IPS-15b (cell line): ENCODE measurements around the gene NUFIP2.

ENCODE experiments used
- H3K27me3 ChIP-seq: one replicate; pipeline ENCODE4 v1.6.1; 2013; ENCODE audit warnings: low read length; ENCODE audit not compliant: control insufficient read depth, insufficient read depth
- H3K36me3 ChIP-seq: one replicate; pipeline ENCODE4 v1.6.1; 2013; ENCODE audit warnings: low read length; ENCODE audit not compliant: control insufficient read depth, insufficient read depth
- H3K4me1 ChIP-seq: one replicate; pipeline ENCODE4 v1.6.1; 2013; ENCODE audit warnings: mild to moderate bottlenecking, low read length; ENCODE audit not compliant: control insufficient read depth, insufficient read depth
- H3K4me3 ChIP-seq: one replicate; pipeline ENCODE4 v1.5.1; 2013; ENCODE audit warnings: low read depth, low read length
- H3K9ac ChIP-seq: one replicate; pipeline ENCODE4 v1.6.1; 2013; ENCODE audit warnings: low read depth, mild to moderate bottlenecking, low read length
- H3K9me3 ChIP-seq: one replicate; pipeline ENCODE4 v1.6.1; 2013; ENCODE audit warnings: mild to moderate bottlenecking, low read length; ENCODE audit not compliant: control insufficient read depth, insufficient read depth

NUFIP2 gene

DNA sequence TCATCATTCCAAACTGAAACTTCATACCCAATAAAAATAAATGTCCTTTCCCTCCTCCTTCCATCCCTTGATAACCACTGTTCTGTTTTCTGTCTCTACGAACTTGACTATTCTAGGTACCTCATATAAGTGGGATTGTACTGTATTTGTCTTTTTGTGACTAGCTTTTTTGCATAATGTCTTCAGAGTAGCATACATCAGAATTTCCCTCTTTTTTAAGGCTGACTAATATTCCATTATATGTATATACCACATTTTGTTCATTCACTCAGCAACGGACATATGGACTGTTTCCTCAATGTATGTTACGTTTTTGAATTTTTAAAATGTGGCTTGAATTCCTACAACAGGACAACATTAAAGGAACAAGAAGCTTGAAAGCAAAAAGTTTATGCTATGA is 1.5 kb upstream of the NUFIP2 start:
- H3K36me3 ChIP-seq: no peaks in the 10 kb centered on the region
- H3K9me3 ChIP-seq: no peaks in the 10 kb centered on the region
- no peaks in the 10 kb centered on the region for H3K4me1 ChIP-seq
- no peaks in the 10 kb centered on the region for H3K27me3 ChIP-seq
- no peak overlapping the region for H3K9ac ChIP-seq
- H3K4me3 ChIP-seq: no peak overlapping the region

DNA sequence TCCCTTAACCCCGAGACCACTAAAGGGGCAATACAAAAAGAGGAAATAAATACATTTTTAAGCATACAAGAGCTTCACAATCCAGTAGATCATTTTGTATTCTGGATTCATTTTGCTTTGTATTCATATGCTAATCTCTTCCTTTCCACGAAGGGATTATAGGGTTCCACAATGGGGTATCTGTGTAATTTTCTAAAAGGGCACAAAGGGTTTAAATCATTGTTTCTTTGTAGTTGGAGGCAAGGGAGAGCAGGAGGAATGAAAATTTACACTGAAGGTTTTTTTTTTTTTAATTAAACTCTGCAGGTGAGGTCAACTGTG is 592 bp upstream of the NUFIP2 start:
- Histone ChIP-seq H3K4me3 (peak overlapping the region; percentile 69), H3K27me3 (no peaks in the 10 kb centered on the region), H3K36me3 (no peaks in the 10 kb centered on the region), H3K4me1 (no peaks in the 10 kb centered on the region), H3K9me3 (no peaks in the 10 kb centered on the region), H3K9ac (peak overlapping the region; percentile 77)

DNA sequence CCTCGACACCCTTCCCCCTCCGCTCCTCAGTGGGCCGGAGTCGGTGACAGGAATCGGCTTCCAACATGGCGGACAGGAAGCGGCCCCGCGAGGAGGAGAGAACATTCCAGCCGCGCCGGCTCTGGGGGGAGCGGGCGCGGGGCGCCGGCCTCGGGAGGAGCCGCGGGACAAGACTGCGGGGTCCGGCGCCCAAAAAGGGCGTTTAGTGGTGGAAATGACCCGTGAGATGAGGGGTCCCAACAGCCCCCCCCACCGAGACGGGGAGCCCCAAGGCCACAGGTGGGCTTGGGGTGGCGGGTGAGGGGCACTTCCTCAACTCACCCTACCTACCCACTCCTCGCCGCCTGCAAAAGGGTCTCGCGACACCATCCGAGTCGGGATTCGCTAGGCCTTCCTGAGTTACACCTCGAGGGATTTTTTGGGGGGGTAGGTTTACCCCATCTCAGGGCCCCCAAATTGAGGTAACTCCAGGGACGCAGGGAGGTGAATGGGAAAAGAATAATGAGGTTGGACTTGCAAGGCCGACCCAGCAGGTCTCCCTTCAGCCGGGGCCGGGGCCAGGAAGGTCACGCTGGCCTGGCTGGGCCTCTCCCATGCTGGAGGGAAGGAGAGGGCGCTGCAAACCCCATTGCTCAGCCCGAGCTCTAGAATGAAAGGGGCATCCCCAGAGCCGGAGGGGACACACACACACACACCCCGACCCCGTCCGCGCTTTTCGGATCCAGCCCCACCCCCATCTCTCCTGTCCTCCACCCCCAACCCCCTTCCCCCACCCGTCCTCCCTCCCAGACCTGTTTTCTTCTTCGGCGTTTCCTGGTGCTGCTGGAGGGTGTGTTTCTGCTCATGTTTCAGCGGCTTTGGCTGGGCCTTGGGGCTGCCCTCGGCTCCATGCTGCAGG is 707 bp downstream of the NUFIP2 start:
- no peaks in the 10 kb centered on the region for H3K4me1 ChIP-seq
- H3K9me3 ChIP-seq: no peaks in the 10 kb centered on the region
- H3K27me3 ChIP-seq: no peaks in the 10 kb centered on the region
- H3K36me3 ChIP-seq: no peaks in the 10 kb centered on the region
- peak overlapping the region; percentile 99 for H3K4me3 ChIP-seq
- H3K9ac ChIP-seq: peak overlapping the region; percentile 99

DNA sequence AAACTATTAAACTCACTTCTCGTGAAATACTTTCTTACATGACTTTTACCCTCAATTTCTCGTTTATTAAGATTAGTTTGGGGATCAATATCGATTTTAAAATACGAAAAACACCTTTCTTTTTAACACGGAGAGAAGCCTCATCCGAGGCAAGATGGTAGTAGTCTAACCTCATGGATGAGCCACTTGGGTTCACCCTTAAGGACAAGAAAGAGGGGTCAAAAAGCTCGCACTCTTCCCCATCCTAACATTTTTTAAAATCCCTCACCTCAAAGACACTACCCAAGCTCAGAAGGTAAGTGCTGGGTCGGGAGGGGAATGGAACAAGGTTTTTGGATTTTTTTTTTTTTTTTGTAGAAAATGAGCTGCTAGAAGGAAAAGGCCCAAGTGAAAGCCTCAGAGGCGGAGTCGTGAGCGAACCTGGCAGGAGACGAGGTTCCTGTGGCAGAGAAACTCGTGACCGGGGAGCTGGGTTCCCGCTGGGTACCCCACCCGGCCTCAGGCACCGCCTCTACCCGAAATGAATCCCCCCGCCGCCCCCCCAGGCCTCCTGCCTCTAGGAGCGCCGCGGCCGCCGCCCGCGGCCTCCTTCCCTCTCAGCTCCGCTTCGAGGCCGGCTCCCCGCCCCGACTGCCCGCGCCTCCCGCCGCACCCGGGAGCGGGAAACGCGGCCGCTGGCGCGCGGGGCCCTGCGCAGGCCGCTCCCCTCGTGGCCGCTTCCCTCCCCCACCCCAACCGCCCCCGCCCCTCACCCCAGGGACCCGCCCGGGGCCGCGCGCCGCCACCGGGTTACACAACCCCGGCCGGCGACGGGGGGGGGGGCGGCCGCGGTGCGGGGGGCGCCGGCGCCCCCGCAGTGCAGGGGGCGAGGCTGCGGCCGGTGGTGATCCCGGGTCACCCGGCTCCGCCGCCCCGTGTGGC is 1.6 kb downstream of the NUFIP2 start:
- Histone ChIP-seq H3K27me3 (no peaks in the 10 kb centered on the region), H3K9ac (peak overlapping the region; percentile 99), H3K36me3 (peaks cover 4% of the 10 kb centered on the region), H3K4me1 (no peaks in the 10 kb centered on the region), H3K4me3 (peak overlapping the region; percentile 99), H3K9me3 (no peaks in the 10 kb centered on the region)

DNA sequence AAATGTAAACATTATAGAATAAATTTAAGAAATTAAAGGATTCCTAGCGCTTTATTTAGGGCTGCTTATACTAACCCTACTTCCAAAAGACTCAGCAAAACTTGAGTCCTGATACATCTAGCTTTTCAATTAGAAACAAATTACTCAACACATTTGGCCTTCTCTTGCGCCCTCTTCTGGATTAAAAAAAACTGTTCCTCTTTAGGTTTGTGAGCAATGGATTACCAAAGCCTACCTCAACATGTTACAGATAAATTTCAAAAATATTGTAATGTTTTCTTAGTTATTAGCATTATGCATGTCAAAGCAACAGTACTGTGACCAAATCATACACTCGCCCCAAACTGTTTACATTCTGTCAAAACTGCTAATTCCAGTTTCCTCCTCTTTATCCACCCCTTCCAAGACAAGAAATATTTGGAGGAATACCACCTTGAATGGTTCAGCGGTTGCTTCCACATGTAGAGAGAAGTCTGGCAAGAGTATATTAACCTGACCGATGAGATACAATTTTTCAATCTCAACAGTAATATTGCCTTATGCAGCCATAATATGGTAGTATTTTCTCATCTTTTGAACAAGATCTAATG is 2.7 kb downstream of the NUFIP2 start:
- Histone ChIP-seq H3K9ac (peak overlapping the region; percentile 85), H3K36me3 (peaks cover 15% of the 10 kb centered on the region), H3K4me1 (peaks cover 2% of the 10 kb centered on the region), H3K9me3 (no peaks in the 10 kb centered on the region), H3K27me3 (no peaks in the 10 kb centered on the region), H3K4me3 (peak overlapping the region; percentile 90)

DNA sequence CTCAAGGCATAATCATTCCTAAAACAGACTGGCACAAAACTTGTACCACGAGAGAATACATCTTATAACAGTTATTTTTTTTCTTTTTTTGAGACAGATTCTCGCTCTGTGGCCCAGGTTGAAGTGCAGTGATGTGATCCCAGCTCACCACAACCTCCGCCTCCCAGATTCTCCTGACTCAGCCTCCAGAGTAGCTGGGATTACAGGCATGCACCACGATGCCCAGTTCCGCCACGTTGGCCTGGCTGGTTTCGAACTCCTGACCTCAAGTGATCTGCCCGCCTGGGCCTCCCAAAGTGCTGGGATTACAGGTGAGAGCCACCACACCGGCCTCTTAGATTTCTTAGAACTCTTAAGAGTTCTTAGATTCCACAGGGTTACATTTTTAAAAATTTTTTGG is 4.1 kb downstream of the NUFIP2 start:
- no peak overlapping the region for H3K9ac ChIP-seq
- H3K27me3 ChIP-seq: no peaks in the 10 kb centered on the region
- H3K9me3 ChIP-seq: no peaks in the 10 kb centered on the region
- no peak overlapping the region for H3K4me3 ChIP-seq
- peaks cover 25% of the 10 kb centered on the region for H3K36me3 ChIP-seq
- peaks cover 5% of the 10 kb centered on the region for H3K4me1 ChIP-seq

DNA sequence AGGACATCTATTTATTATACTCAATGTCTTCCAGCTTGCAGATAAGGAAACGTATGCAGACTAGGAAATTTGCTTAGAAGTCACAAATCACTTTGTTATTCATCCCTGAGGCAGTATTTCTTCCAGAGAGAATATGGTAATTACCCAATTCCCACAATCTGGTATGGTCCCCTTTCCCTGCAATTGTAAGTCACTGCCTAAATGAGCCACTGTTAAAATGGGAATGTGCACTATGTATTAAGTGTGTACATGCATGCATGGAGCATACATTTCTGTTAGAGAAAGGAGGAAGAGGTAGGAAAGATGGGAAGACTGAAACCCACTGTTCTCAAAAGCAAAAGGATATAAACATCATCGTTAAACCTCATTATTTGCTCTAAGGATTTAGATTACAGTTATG is 10.0 kb downstream of the NUFIP2 start:
- peaks cover 9% of the 10 kb centered on the region for H3K4me1 ChIP-seq
- no peaks in the 10 kb centered on the region for H3K9me3 ChIP-seq
- peaks cover 39% of the 10 kb centered on the region for H3K36me3 ChIP-seq
- no peak overlapping the region for H3K4me3 ChIP-seq
- no peak overlapping the region for H3K9ac ChIP-seq
- H3K27me3 ChIP-seq: no peaks in the 10 kb centered on the region

DNA sequence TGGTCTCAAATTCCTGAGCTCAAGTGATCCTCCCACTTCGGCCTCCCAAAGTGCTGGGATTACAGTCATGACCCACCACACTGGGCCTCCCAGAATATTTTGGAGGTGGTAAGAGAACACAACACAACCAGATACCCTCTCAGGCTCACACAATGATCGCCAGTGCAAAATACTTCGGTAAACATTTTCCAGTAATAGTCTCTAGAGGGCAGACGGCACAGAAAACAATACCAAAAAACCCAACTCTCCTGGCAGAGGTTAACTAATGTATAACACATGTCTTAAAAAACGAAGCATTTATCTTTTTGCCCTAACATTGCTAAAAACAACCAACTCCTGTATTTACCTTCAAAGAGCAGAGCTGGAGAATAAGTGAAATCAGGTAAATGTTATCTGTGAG is 10.5 kb downstream of the NUFIP2 start:
- Histone ChIP-seq H3K9me3 (no peaks in the 10 kb centered on the region), H3K27me3 (no peaks in the 10 kb centered on the region), H3K4me1 (peaks cover 13% of the 10 kb centered on the region), H3K36me3 (peaks cover 39% of the 10 kb centered on the region), H3K4me3 (no peak overlapping the region), H3K9ac (no peak overlapping the region)

DNA sequence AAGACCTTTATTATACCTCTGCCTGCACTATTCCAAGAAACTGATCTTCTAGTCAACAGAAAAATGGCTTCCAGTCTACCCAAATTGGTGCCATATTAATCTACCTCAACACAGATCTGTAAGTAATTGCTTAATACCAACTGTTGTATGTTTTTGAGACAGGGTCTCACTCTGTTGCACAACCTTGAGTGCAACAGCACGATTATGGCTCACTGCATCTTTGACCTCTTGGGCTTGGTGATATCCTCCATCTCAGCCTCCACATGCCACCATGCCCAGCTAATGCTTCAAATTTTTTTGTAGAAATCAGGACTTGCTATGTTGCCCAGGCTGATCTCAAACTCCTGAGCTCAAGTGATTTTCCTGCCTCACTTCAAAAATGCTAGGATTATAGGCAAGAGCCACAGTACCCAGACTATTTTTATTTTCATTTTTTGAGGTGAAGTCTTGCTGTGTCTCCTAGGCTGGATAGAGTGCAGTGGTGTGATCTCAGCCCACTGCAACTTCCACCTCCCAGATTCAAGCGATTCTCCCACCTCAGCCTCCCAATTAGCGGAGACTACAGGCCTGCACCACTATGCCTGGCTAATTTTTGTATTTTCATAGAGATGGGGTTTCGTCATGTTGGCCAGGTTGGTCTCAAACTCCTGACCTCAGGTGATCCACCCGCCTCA is 14.4 kb downstream of the NUFIP2 start:
- Histone ChIP-seq H3K4me1 (peaks cover 5% of the 10 kb centered on the region), H3K27me3 (no peaks in the 10 kb centered on the region), H3K9me3 (no peaks in the 10 kb centered on the region), H3K36me3 (peaks cover 17% of the 10 kb centered on the region), H3K9ac (no peak overlapping the region), H3K4me3 (no peak overlapping the region)

DNA sequence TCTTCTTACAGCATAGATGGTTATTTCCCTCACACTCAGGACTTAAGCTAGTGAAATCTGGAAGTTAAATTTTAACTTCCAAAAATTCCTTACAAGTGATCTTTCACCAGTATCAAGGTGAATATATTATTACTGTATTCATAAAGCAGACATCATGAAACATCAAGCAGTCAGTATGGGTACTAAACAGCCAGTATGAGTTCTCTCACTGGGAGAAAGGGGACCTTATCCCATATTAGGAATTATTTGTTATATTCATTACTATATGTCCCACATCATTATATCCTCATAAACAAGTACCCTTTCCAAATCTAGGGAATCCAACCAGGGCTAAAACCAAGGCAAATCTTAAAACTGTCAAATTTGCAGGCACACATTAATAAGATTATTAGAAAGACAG is 15.3 kb downstream of the NUFIP2 start:
- Histone ChIP-seq H3K4me3 (no peak overlapping the region), H3K36me3 (peaks cover 17% of the 10 kb centered on the region), H3K9ac (no peak overlapping the region), H3K4me1 (peaks cover 5% of the 10 kb centered on the region), H3K27me3 (no peaks in the 10 kb centered on the region), H3K9me3 (no peaks in the 10 kb centered on the region)

DNA sequence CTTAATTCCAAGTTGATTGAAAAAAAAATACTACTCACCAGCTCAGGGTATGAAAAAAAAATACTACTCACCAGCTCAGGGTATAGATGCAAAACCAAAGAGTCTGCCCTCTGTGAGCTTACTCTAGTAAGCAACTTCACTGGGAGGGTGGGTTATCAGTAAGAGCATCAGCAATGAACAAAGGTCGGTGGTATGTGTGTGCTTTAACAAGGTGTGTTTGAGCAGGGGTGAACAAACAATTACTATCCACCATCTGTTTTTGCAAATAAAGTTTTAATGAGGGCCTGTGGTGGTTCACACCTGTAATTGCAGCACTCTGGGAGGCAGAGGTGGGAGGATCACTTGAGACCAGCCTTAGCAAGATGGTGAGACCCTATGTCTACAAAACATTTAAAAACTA is 20.0 kb downstream of the NUFIP2 start:
- no peak overlapping the region for H3K4me3 ChIP-seq
- no peaks in the 10 kb centered on the region for H3K9me3 ChIP-seq
- no peak overlapping the region for H3K9ac ChIP-seq
- no peaks in the 10 kb centered on the region for H3K27me3 ChIP-seq
- peaks cover 6% of the 10 kb centered on the region for H3K36me3 ChIP-seq
- H3K4me1 ChIP-seq: peaks cover 3% of the 10 kb centered on the region
